Natural killer cell treated with Interleukin-12 subunit alpha and Interleukin-12 subunit beta and Interleukin-15 and Interleukin-18, amount 100 ng/mL, for 72 hours (primary cell): ENCODE results near the gene TMEM242. TPM values are rescaled to one million over a fixed set of nuclear protein-coding genes. Genes with fewer than 3 reads are reported as not detected.

Experiments
- ATAC-seq, 2 donors: fragments of 150-1000 bp; cut with Tn5 transposase in 1 of 2; sonication (Bioruptor Pico), chemical (Tn5 transposase) in 1 of 2; 2 replicates each; pipeline ENCODE4 v1.10.0; 2021
- DNase-seq: peaks from one replicate; pipeline ENCODE4 v3.0.0; 2022; ENCODE audit warnings: low spot score
- H3K27ac Mint-ChIP-seq, 2 donors: 1 replicate in 1 of 2; 2 replicates in 1 of 2; pipeline ENCODE4 v1.8.0; 2022; ENCODE audit warnings: mixed read lengths in 2 of 2, mild to moderate bottlenecking in 1 of 2, moderate library complexity in 1 of 2
- H3K27me3 Mint-ChIP-seq, 2 donors: 1 replicate in 1 of 2; 2 replicates in 1 of 2; pipeline ENCODE4 v1.8.0; 2022; ENCODE audit warnings: mixed read lengths in 2 of 2
- H3K36me3 Mint-ChIP-seq: one replicate; pipeline ENCODE4 v1.8.0; 2022; ENCODE audit warnings: mixed read lengths
- H3K4me1 Mint-ChIP-seq, 2 donors: 1 replicate in 1 of 2; 2 replicates in 1 of 2; pipeline ENCODE4 v1.8.0; 2022; ENCODE audit warnings: low read depth in 2 of 2, mixed read lengths in 2 of 2, mild to moderate bottlenecking in 1 of 2
- H3K4me3 Mint-ChIP-seq: one replicate; pipeline ENCODE4 v1.8.0; 2022; ENCODE audit warnings: mixed read lengths
- H3K9me3 Mint-ChIP-seq: 2 replicates; pipeline ENCODE4 v1.8.0; 2022; ENCODE audit warnings: mixed read lengths
- total RNA-seq, 2 donors: library from RNA; stranded (reverse); gene quantifications; one replicate each; pipeline ENCODE4 v1.2.3, GENCODE V29; 2022

Gene TMEM242
- total RNA-seq, 2 donors from 2014 or later = 9.6 to 10.8 TPM

- H3K27ac Mint-ChIP-seq = no peak overlapping the region
- DNase-seq (no peak), ATAC-seq (peak in 1 of 2 donors; percentile 20)
- no peak overlapping the region for H3K4me3 Mint-ChIP-seq
- H3K9me3 Mint-ChIP-seq = no peaks in the 10 kb centered on the region
- H3K4me1 Mint-ChIP-seq = peaks cover 10 to 12% of the 10 kb centered on the region in 2 donors
- no peaks in the 10 kb centered on the region for H3K36me3 Mint-ChIP-seq
- peaks cover 20 to 35% of the 10 kb centered on the region in 2 donors for H3K27me3 Mint-ChIP-seq
Observed at GRCh38 chr6:157255079-157255478, 68.2 kb downstream of the TMEM242 start.

- Mint-ChIP-seq H3K9me3 (no peaks in the 10 kb centered on the region), H3K27ac (peak overlapping the region in 1 of 2 donors; percentile 4), H3K36me3 (no peaks in the 10 kb centered on the region), H3K4me1 (peaks cover 8 to 10% of the 10 kb centered on the region in 2 donors), H3K4me3 (no peak overlapping the region), H3K27me3 (peaks cover 20 to 37% of the 10 kb centered on the region in 2 donors)
- no peak for DNase-seq
- no peak for ATAC-seq
Observed at GRCh38 chr6:157254538-157254937, 68.8 kb downstream of the TMEM242 start.

DNA sequence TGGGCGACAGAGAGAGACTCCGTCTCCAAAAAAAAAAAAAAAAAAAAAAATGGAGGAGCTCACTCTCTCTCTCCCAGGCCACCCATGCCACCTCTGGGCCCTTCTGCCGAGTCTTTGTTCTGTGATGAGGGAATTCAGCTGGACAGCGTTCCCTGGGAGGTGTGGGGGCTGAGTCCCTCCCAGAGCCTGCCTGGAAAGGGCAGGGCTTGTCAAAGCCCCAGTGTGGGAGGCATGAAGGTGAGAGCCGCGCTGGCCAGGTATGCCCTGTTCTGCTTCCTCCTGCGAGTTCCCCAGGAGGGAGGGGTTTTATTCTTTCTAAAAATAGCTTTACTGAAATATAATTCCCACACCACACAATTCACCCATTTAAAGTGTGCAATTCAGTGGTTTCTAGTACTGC lies 69.6 kb downstream of the TMEM242 start:
- H3K9me3 Mint-ChIP-seq = no peaks in the 10 kb centered on the region
- peaks cover 2% of the 10 kb centered on the region for H3K36me3 Mint-ChIP-seq
- H3K27ac Mint-ChIP-seq = peak overlapping the region in 1 of 2 donors; percentile 4
- ATAC-seq (no peak), DNase-seq (no peak)
- H3K4me1 Mint-ChIP-seq = peaks cover 0 to 4% of the 10 kb centered on the region in 2 donors
- no peak overlapping the region for H3K4me3 Mint-ChIP-seq
- peaks cover 16 to 40% of the 10 kb centered on the region in 2 donors for H3K27me3 Mint-ChIP-seq

DNA sequence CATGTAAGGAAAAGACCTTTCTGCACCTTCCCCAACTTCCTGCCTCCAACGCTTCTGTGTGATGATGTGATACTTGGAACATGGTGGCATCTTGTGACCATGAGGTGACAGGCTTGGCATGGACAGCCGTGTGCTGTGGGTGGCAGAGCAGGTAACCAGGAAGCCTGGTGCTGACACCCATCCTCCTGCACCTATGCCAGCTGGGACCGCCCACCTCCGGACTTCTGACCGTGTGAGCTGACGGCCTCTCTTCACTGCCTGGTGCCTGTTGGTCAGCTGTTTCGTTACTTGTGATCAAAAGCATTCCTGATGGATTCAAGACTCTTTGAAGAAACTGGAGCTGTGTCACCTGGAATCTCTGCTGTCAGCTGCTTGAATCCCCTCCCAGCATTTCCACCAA lies 70.3 kb downstream of the TMEM242 start:
- Mint-ChIP-seq H3K36me3 (peaks cover 7% of the 10 kb centered on the region), H3K27ac (no peak overlapping the region), H3K4me3 (no peak overlapping the region), H3K27me3 (peaks cover 15 to 47% of the 10 kb centered on the region in 2 donors), H3K9me3 (no peaks in the 10 kb centered on the region), H3K4me1 (peaks cover 0 to 4% of the 10 kb centered on the region in 2 donors)
- ATAC-seq = no peak
- DNase-seq = no peak

DNA sequence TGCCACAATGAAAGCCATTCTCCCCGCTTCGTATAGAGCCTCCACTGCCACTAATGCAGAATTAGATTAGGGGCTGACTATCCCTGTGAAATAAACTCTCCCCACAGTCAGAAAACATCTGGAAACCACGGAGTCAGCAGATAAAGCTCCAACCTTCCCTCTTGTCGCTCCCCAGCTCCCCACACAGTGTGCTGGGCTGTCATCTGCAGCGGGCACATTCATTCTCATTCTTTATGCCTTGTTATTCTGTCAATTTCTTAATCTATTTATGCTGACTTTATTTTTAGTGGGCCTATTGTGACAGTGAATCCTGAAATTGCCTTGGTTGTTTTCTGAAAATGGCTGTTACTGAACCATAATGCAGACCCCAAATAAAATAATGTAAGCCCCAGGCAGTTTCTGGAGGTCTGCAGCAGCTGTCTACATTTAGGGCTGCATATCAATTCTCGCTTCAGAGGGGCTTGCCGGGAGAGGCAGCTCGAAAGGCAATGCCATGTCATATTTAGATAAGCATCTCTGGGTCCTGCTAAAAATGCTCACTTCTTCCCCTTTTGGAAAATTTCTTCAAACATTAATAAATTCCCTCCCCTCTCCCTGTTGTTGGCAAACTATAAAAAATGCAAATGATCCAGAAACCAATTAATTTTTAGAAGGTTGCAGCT lies 71.6 kb downstream of the TMEM242 start:
- Mint-ChIP-seq H3K27ac (no peak overlapping the region), H3K27me3 (peaks cover 15 to 48% of the 10 kb centered on the region in 2 donors)

GRCh38 chr6:157249826-157250225 lies 73.5 kb downstream of the TMEM242 start:
- H3K4me1 Mint-ChIP-seq = peaks cover 0 to 4% of the 10 kb centered on the region in 2 donors
- H3K27ac Mint-ChIP-seq = no peak overlapping the region
- H3K4me3 Mint-ChIP-seq = no peak overlapping the region
- DNase-seq = no peak
- H3K9me3 Mint-ChIP-seq = no peaks in the 10 kb centered on the region
- peaks cover 7% of the 10 kb centered on the region for H3K36me3 Mint-ChIP-seq
- peaks cover 9 to 38% of the 10 kb centered on the region in 2 donors for H3K27me3 Mint-ChIP-seq
- ATAC-seq = no peak

More for the DNA sequence above, 71.6 kb downstream of the TMEM242 start:
- ATAC-seq = no peak
- H3K4me3 Mint-ChIP-seq = no peak overlapping the region
- peaks cover 7% of the 10 kb centered on the region for H3K36me3 Mint-ChIP-seq
- no peaks in the 10 kb centered on the region for H3K9me3 Mint-ChIP-seq
- H3K4me1 Mint-ChIP-seq = peaks cover 0 to 4% of the 10 kb centered on the region in 2 donors
- no peak for DNase-seq

GRCh38 chr6:157248264-157248663 lies 75.1 kb downstream of the TMEM242 start:
- no peak for ATAC-seq
- no peak for DNase-seq
- Mint-ChIP-seq H3K4me3 (no peak overlapping the region), H3K9me3 (no peaks in the 10 kb centered on the region), H3K36me3 (peaks cover 7% of the 10 kb centered on the region), H3K4me1 (peaks cover 0 to 3% of the 10 kb centered on the region in 2 donors), H3K27me3 (peaks cover 16 to 44% of the 10 kb centered on the region in 2 donors), H3K27ac (no peak overlapping the region)

GRCh38 chr6:157246771-157247484 lies 76.4 kb downstream of the TMEM242 start:
- DNase-seq (no peak), ATAC-seq (no peak)
- peaks cover 19 to 44% of the 10 kb centered on the region in 2 donors for H3K27me3 Mint-ChIP-seq
- H3K4me3 Mint-ChIP-seq = no peak overlapping the region
- H3K9me3 Mint-ChIP-seq = no peaks in the 10 kb centered on the region
- no peak overlapping the region for H3K27ac Mint-ChIP-seq
- peaks cover 0 to 3% of the 10 kb centered on the region in 2 donors for H3K4me1 Mint-ChIP-seq
- peaks cover 7% of the 10 kb centered on the region for H3K36me3 Mint-ChIP-seq

GRCh38 chr6:157246048-157246630 lies 77.2 kb downstream of the TMEM242 start:
- DNase-seq (no peak), ATAC-seq (no peak)
- H3K27me3 Mint-ChIP-seq = peaks cover 16 to 38% of the 10 kb centered on the region in 2 donors
- no peak overlapping the region for H3K27ac Mint-ChIP-seq
- H3K9me3 Mint-ChIP-seq = no peaks in the 10 kb centered on the region
- peaks cover 0 to 3% of the 10 kb centered on the region in 2 donors for H3K4me1 Mint-ChIP-seq
- no peak overlapping the region for H3K4me3 Mint-ChIP-seq
- peaks cover 7% of the 10 kb centered on the region for H3K36me3 Mint-ChIP-seq

DNA sequence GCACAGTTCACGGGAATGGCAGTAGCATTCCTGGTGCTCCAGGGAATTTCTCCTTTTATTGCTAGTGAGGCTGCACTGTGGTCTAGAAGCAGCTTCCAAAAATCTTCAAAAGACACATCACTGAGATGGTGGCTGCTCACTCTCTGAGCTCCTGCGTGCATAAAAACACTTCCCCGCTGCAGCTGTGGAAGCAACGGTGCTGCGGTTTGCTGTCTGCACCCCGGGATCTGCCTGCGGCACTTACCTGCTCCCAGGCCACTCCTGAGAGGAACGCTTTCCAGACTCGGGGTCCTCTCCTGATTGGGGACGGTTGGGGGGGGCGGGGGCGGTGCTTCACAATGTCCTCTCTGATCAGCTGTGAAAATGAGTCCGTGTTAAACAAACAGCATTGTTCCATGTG lies 77.9 kb downstream of the TMEM242 start:
- H3K4me1 Mint-ChIP-seq = peaks cover 0 to 3% of the 10 kb centered on the region in 2 donors

DNA sequence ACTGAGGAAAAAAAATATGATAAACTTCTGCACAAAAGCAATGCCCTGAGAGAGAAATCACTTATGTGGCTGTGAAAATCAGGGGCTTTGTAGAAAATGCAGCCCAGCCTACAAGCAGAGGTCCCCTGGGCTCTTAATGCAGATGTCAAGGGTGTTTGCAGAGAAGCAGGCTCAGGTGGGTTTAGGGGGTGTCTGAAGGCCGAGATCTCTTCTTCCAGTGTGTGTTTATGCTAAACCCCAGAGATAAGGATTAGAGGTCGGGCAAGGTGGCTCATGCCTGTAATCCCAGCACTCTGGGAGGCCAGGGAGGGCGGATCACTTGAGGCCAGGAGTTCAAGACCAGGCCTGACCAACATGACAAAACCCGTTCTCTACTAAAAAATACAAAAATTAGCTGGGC lies 78.5 kb downstream of the TMEM242 start:
- DNase-seq (no peak), ATAC-seq (no peak)
- Mint-ChIP-seq H3K4me1 (peaks cover 0 to 3% of the 10 kb centered on the region in 2 donors), H3K9me3 (no peaks in the 10 kb centered on the region), H3K36me3 (peaks cover 7% of the 10 kb centered on the region), H3K4me3 (no peak overlapping the region), H3K27me3 (peaks cover 16 to 32% of the 10 kb centered on the region in 2 donors), H3K27ac (no peak overlapping the region)

More for the DNA sequence above, 77.9 kb downstream of the TMEM242 start:
- no peak overlapping the region for H3K4me3 Mint-ChIP-seq
- H3K27ac Mint-ChIP-seq = no peak overlapping the region
- DNase-seq (no peak), ATAC-seq (no peak)
- H3K9me3 Mint-ChIP-seq = no peaks in the 10 kb centered on the region
- peaks cover 16 to 38% of the 10 kb centered on the region in 2 donors for H3K27me3 Mint-ChIP-seq
- H3K36me3 Mint-ChIP-seq = peaks cover 7% of the 10 kb centered on the region

DNA sequence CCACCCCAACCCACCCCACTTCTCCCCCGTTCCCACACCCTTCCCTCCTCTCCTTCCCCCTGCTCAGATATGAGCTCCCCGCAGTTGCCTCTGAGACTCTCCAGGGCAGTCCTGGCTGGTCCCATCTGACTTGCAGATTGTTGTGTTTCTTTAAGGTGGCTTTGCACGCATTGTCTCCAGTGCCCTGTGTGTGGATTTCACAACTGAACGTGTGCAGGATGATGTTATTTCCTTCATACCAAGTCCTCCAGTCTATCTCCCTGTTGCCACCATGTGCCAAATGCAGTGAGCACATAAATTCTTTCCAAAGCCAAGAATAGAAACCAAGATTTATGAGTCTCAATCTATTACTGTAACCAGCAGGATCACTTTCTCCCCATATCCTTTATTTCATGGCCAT lies 79.1 kb downstream of the TMEM242 start:
- no peak for DNase-seq
- H3K4me3 Mint-ChIP-seq = no peak overlapping the region
- H3K4me1 Mint-ChIP-seq = peaks cover 0 to 3% of the 10 kb centered on the region in 2 donors
- peaks cover 7% of the 10 kb centered on the region for H3K36me3 Mint-ChIP-seq
- no peak for ATAC-seq
- peaks cover 16 to 32% of the 10 kb centered on the region in 2 donors for H3K27me3 Mint-ChIP-seq
- no peaks in the 10 kb centered on the region for H3K9me3 Mint-ChIP-seq
- H3K27ac Mint-ChIP-seq = no peak overlapping the region

DNA sequence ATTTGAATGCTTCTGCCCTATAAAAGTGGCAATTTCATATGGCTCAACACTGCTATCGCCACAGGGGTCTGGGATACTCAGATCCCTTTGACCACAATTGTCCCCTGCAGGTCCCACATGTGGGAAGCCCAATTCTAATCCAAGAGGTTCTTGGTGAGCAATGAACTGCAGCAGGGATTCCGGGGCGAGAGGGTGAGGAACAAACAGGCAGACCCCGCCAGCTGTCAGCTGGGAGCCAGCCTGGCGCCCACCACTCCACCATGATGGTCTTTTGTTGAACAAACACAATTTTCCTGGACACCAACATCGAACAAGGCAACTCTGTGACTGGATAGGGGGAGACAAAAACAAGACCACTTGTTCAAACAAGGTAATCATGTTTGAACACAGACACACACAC lies 80.5 kb downstream of the TMEM242 start:
- Mint-ChIP-seq H3K9me3 (peaks cover 4% of the 10 kb centered on the region), H3K4me1 (peaks cover 7% of the 10 kb centered on the region in 2 donors), H3K27me3 (peaks cover 16 to 22% of the 10 kb centered on the region in 2 donors), H3K27ac (no peak overlapping the region), H3K4me3 (no peak overlapping the region), H3K36me3 (peaks cover 6% of the 10 kb centered on the region)
- ATAC-seq (no peak), DNase-seq (no peak)

GRCh38 chr6:157240960-157241311 lies 82.4 kb downstream of the TMEM242 start:
- H3K36me3 Mint-ChIP-seq = peaks cover 6% of the 10 kb centered on the region
- H3K4me3 Mint-ChIP-seq = no peak overlapping the region
- H3K27me3 Mint-ChIP-seq = peaks cover 14 to 22% of the 10 kb centered on the region in 2 donors
- peaks cover 4% of the 10 kb centered on the region for H3K9me3 Mint-ChIP-seq
- no peak for DNase-seq
- H3K4me1 Mint-ChIP-seq = peaks cover 11 to 12% of the 10 kb centered on the region in 2 donors
- H3K27ac Mint-ChIP-seq = no peak overlapping the region
- ATAC-seq = no peak
